Activated naive CD4-positive, alpha-beta T cell treated with anti-CD3 and anti-CD28 coated beads, Interleukin-2, amount 10 ng/mL, durations not matched to agents 7 days and 5 days (primary cell): ENCODE measurements around the gene SH3RF3.
"Not testable (repeated sequence)": the region's sequence is repeated elsewhere in the genome, so short reads cannot be mapped to it uniquely, and the experiment has no call there.

Experiments used
- CTCF ChIA-PET: fragments of 350-600 bp; sonication (Branson Sonifier 250); formaldehyde crosslinking; loops from one replicate; lab custom pipeline; 2021; ENCODE audit warnings: antibody characterized with exemption; lab: Charles Lee
- DNase-seq: peaks from one replicate; pipeline ENCODE4 v3.0.0-alpha.2; 2020
- H3K27ac Mint-ChIP-seq: one replicate; pipeline ENCODE4 v1.8.0; 2021; ENCODE audit warnings: mild to moderate bottlenecking, moderate library complexity, mixed read lengths
- H3K27me3 Mint-ChIP-seq: one replicate; pipeline ENCODE4 v1.8.0; 2021; ENCODE audit warnings: mild to moderate bottlenecking, mixed read lengths
- H3K36me3 Mint-ChIP-seq: one replicate; pipeline ENCODE4 v1.8.0; 2021; ENCODE audit warnings: mixed read lengths
- H3K4me1 Mint-ChIP-seq: one replicate; pipeline ENCODE4 v1.8.0; 2021; ENCODE audit warnings: mixed read lengths
- H3K4me3 Mint-ChIP-seq: one replicate; pipeline ENCODE4 v1.8.0; 2021; ENCODE audit warnings: mild to moderate bottlenecking, moderate library complexity, mixed read lengths
- H3K9me3 Mint-ChIP-seq: one replicate; pipeline ENCODE4 v1.8.0; 2021; ENCODE audit warnings: mixed read lengths

The SH3RF3 gene

GRCh38 chr2:109098251-109098920 is 30.6 kb upstream of the SH3RF3 start:
- Mint-ChIP-seq H3K9me3 (peaks cover 15% of the 10 kb centered on the region), H3K4me1 (peaks cover 7% of the 10 kb centered on the region), H3K27me3 (peaks cover 9% of the 10 kb centered on the region), H3K36me3 (no peaks in the 10 kb centered on the region), H3K4me3 (no peak overlapping the region), H3K27ac (no peak overlapping the region)
- CTCF ChIA-PET = no interaction called here
- no peak for DNase-seq

DNA sequence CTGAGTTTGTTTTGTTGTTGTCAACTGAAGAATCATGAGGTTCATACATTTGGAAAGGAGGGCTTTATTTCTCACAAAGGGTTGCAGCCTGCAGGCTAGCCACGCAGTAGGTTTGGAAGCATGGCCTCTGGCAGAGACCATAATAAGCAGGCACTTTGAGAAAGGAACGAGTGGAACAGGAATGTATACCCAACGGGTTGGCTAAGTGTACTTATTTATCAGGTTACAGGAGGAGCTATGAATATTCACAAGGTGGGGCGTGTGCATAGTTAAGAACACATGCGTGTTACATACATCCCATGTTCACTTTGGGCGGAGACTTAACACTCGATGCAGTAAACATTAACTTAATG is 30.1 kb upstream of the SH3RF3 start:
- no peak overlapping the region for H3K4me3 Mint-ChIP-seq
- no peaks in the 10 kb centered on the region for H3K36me3 Mint-ChIP-seq
- H3K4me1 Mint-ChIP-seq = peaks cover 7% of the 10 kb centered on the region
- H3K9me3 Mint-ChIP-seq = peaks cover 12% of the 10 kb centered on the region
- H3K27ac Mint-ChIP-seq = no peak overlapping the region
- peaks cover 9% of the 10 kb centered on the region for H3K27me3 Mint-ChIP-seq
- DNase-seq = no peak
- CTCF ChIA-PET = no interaction called here

DNA sequence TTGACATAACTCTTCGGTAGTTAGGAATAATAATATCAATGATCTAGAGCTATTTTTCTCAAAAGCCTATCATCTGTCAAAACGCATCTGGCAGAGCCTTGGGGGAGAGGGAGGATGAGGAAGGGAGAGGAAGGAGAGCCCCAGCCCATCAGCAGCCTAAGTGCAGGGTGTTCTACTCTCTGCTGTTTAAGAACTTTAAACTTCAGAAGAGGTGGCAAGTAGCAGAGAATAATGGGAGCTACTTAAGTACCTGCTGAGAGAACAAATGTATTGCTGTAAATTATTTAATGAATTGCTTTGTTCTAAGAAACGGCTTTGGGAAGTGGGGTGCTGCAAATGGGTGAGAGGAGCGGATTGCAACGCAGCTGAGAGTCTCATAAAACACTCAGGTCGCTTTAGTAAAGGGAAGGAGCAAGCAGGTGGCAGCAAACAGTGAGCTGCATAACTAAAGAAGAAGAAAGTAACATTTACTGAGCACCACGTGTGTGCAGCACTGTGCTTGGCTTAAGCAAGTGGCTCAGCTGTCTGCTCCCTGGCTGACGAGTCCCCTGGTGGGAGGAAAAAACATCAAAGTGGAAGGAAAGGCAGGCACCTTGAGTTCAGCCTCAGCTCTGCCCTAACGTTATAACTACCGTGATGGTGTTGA is 26.3 kb upstream of the SH3RF3 start:
- Mint-ChIP-seq H3K9me3 (no peaks in the 10 kb centered on the region), H3K27me3 (peaks cover 3% of the 10 kb centered on the region), H3K4me3 (no peak overlapping the region), H3K27ac (no peak overlapping the region), H3K4me1 (peaks cover 7% of the 10 kb centered on the region), H3K36me3 (no peaks in the 10 kb centered on the region)
- no peak for DNase-seq
- CTCF ChIA-PET = interaction anchor here (1.0 kb wide), 1 partner anchor 174 kb away, joined by 5 read pairs; no protein-coding TSS in a partner anchor

DNA sequence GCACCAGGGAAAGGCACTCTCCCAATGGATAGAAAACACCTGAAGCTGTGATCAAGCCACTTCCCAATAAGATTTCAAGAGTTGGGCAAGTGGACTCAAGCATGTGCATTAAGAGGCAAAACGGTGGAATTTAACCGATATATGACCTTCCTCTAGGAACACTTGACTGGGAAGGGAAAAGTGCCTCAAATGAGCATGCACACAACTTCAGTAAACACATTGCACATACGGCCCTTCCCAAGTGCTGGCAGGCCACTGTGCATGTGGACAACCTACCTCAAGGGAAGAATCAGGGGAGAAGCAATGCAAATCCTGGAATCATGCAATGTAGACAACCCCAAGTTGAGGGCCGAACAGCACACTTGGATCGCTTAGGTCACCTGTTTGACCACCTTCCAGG is 23.9 kb upstream of the SH3RF3 start:
- H3K4me1 Mint-ChIP-seq = peaks cover 7% of the 10 kb centered on the region
- no peak for DNase-seq
- H3K27ac Mint-ChIP-seq = no peak overlapping the region
- CTCF ChIA-PET = no interaction called here
- no peaks in the 10 kb centered on the region for H3K9me3 Mint-ChIP-seq
- no peaks in the 10 kb centered on the region for H3K27me3 Mint-ChIP-seq
- no peak overlapping the region for H3K4me3 Mint-ChIP-seq
- no peaks in the 10 kb centered on the region for H3K36me3 Mint-ChIP-seq

DNA sequence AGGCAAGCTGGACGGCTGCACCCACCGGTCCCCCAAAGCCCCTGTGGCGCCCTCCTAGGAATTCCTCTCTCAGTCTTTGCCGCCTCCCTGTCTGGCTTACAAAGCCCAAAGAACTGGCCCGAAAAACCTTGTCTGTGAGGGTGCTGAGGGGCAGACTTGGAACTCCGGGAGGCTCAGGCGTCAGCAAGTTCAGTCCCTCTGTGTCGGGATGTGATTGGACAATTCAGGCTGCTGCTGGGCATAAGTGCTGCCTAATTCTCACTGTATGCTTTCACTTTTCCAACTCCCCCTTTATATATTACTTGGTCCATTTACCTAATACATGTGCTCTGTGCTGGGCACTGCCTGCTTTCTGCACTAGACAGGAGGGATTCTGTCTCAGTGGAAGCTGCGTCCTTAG is 20.3 kb upstream of the SH3RF3 start:
- CTCF ChIA-PET = no interaction called here
- no peak for DNase-seq
- H3K27ac Mint-ChIP-seq = no peak overlapping the region
- H3K36me3 Mint-ChIP-seq = no peaks in the 10 kb centered on the region
- no peak overlapping the region for H3K4me3 Mint-ChIP-seq
- no peaks in the 10 kb centered on the region for H3K4me1 Mint-ChIP-seq
- H3K9me3 Mint-ChIP-seq = no peaks in the 10 kb centered on the region
- no peaks in the 10 kb centered on the region for H3K27me3 Mint-ChIP-seq

- DNase-seq = no peak
- H3K9me3 Mint-ChIP-seq = no peaks in the 10 kb centered on the region
- no peaks in the 10 kb centered on the region for H3K27me3 Mint-ChIP-seq
- H3K4me3 Mint-ChIP-seq = no peak overlapping the region
- H3K4me1 Mint-ChIP-seq = no peaks in the 10 kb centered on the region
- CTCF ChIA-PET = no interaction called here
- no peak overlapping the region for H3K27ac Mint-ChIP-seq
- no peaks in the 10 kb centered on the region for H3K36me3 Mint-ChIP-seq
Observed at GRCh38 chr2:109109342-109109741, 19.7 kb upstream of the SH3RF3 start.

- H3K4me1 Mint-ChIP-seq = no peaks in the 10 kb centered on the region
- H3K36me3 Mint-ChIP-seq = no peaks in the 10 kb centered on the region
- no peaks in the 10 kb centered on the region for H3K9me3 Mint-ChIP-seq
- H3K27me3 Mint-ChIP-seq = no peaks in the 10 kb centered on the region
- H3K4me3 Mint-ChIP-seq = no peak overlapping the region
- no peak overlapping the region for H3K27ac Mint-ChIP-seq
- no peak for DNase-seq
- CTCF ChIA-PET = no interaction called here
Observed at GRCh38 chr2:109110170-109110569, 18.8 kb upstream of the SH3RF3 start.

- H3K27me3 Mint-ChIP-seq = peaks cover 32% of the 10 kb centered on the region
- H3K9me3 Mint-ChIP-seq, H3K27ac Mint-ChIP-seq, H3K4me1 Mint-ChIP-seq, CTCF ChIA-PET, DNase-seq, H3K36me3 Mint-ChIP-seq, H3K4me3 Mint-ChIP-seq: not testable (repeated sequence)
Observed at GRCh38 chr2:109117181-109117580, 11.8 kb upstream of the SH3RF3 start.

- peaks cover 4% of the 10 kb centered on the region for H3K9me3 Mint-ChIP-seq
- no peak overlapping the region for H3K27ac Mint-ChIP-seq
- no peak overlapping the region for H3K4me3 Mint-ChIP-seq
- peaks cover 34% of the 10 kb centered on the region for H3K27me3 Mint-ChIP-seq
- peaks cover 10% of the 10 kb centered on the region for H3K4me1 Mint-ChIP-seq
- CTCF ChIA-PET = no interaction called here
- DNase-seq = no peak
- H3K36me3 Mint-ChIP-seq = peaks cover 2% of the 10 kb centered on the region
Observed at GRCh38 chr2:109117780-109118179, 11.2 kb upstream of the SH3RF3 start.

DNA sequence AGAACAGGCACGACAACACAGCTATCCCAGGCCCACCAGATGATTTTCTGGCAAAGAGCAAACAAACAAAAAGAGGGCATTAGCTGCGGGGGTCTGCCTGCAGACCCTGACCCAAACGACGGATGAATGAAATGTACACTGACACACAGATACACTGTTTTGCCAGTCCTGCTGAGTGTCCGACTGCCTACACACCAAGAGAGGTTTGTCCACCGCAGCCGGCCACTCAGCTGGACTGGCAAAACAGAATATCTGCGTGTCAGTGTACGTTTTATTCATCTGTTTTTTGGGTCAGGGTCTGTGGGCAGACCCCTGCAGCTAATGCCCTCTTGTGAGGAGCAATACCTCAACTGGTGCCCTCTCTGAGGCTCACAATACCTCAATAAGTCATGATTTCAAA is 10.7 kb upstream of the SH3RF3 start:
- no peak for DNase-seq
- peaks cover 10% of the 10 kb centered on the region for H3K4me1 Mint-ChIP-seq
- CTCF ChIA-PET = no interaction called here
- no peak overlapping the region for H3K27ac Mint-ChIP-seq
- H3K36me3 Mint-ChIP-seq = peaks cover 2% of the 10 kb centered on the region
- peaks cover 39% of the 10 kb centered on the region for H3K27me3 Mint-ChIP-seq
- no peak overlapping the region for H3K4me3 Mint-ChIP-seq
- H3K9me3 Mint-ChIP-seq = peaks cover 4% of the 10 kb centered on the region

DNA sequence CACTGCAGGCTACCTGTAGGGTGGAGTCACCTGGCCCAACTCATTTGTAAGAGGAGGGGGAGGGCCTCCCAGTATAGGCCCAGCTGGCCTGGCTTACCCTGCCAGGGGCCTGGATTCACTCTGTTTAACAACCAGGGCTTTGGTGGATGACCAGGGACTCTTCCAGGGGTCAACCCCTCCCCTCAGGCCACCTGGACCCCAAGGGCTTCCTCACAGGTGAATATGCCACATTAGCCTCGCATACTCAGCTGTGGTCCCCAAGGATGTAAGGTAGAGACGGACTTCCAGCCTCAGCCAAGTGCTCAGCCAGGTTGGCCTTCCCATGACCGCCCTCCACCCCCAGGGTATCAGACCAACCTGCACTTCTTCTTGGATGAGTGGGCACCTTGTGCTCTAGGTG is 8.8 kb upstream of the SH3RF3 start:
- Mint-ChIP-seq H3K4me1 (peaks cover 10% of the 10 kb centered on the region), H3K4me3 (no peak overlapping the region), H3K27ac (no peak overlapping the region), H3K27me3 (peaks cover 43% of the 10 kb centered on the region), H3K9me3 (peaks cover 4% of the 10 kb centered on the region), H3K36me3 (peaks cover 2% of the 10 kb centered on the region)
- no peak for DNase-seq
- CTCF ChIA-PET = no interaction called here

GRCh38 chr2:109120686-109121085 is 8.3 kb upstream of the SH3RF3 start:
- H3K27me3 Mint-ChIP-seq = peaks cover 43% of the 10 kb centered on the region
- H3K27ac Mint-ChIP-seq, H3K9me3 Mint-ChIP-seq, CTCF ChIA-PET, H3K4me3 Mint-ChIP-seq, DNase-seq, H3K36me3 Mint-ChIP-seq: not testable (repeated sequence)
- peaks cover 12% of the 10 kb centered on the region for H3K4me1 Mint-ChIP-seq

DNA sequence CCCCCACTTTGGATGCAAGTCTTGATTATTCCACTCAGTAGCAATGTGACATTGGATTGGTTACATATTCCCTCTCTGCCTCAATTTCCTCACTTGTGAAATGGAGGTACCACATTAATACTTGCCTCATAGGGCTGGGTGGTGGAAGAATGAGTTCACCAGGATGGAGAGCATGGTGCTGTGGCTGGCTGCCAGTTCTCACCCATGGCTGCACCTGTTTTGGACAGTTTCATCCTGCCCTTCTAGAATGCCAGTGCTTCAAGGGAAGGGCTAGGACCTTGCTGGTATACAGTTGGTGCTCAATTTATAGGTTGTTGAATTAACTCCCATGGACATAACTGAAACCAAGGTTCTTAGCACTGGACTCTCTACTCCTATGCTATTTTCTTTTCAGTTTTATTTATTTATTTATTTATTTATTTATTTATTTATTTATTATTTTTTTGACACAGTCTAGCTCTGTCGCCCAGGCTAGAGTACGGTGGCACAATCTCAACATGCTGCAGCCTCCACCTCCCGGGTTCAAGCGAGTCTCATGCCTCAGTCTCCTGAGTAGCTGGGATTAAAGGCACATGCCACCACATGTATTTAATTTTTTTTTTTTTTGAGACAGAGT is 5.3 kb upstream of the SH3RF3 start:
- H3K9me3 Mint-ChIP-seq = no peaks in the 10 kb centered on the region
- H3K27ac Mint-ChIP-seq = no peak overlapping the region
- H3K4me3 Mint-ChIP-seq = no peak overlapping the region
- H3K27me3 Mint-ChIP-seq = peaks cover 51% of the 10 kb centered on the region
- H3K36me3 Mint-ChIP-seq = no peaks in the 10 kb centered on the region
- CTCF ChIA-PET = no interaction called here
- DNase-seq = no peak
- H3K4me1 Mint-ChIP-seq = peaks cover 18% of the 10 kb centered on the region

- H3K27ac Mint-ChIP-seq = no peak overlapping the region
- H3K9me3 Mint-ChIP-seq = no peaks in the 10 kb centered on the region
- no peaks in the 10 kb centered on the region for H3K36me3 Mint-ChIP-seq
- CTCF ChIA-PET = interaction anchor here (0.7 to 1.6 kb wide), 3 partner anchors 137 to 385 kb away, joined by 3 to 4 read pairs (median 4); no protein-coding TSS in a partner anchor
- no peak for DNase-seq
- H3K27me3 Mint-ChIP-seq = peaks cover 65% of the 10 kb centered on the region
- H3K4me3 Mint-ChIP-seq = no peak overlapping the region
- H3K4me1 Mint-ChIP-seq = peaks cover 20% of the 10 kb centered on the region
Observed at GRCh38 chr2:109124982-109125592, 3.9 kb upstream of the SH3RF3 start.
